T-helper 22 cell (primary cell): Measurements from ENCODE around the gene PRKCQ.
A peak's percentile ranks its signal among the peaks of the same experiment; 100 is the strongest.

ENCODE experiments used
- DNase-seq: peaks from one replicate; pipeline ENCODE4 v3.0.0-alpha.2; 2020; ENCODE audit warnings: low read depth

Gene PRKCQ

GRCh38 chr10:6567203-6567703 lies 12.8 kb downstream of the PRKCQ start:
- DNase-seq, result no peak

- no peak for DNase-seq
Measured at GRCh38 chr10:6565588-6565987, 14.5 kb downstream of the PRKCQ start.

- no peak for DNase-seq
Measured at GRCh38 chr10:6564367-6564766, 15.7 kb downstream of the PRKCQ start.

GRCh38 chr10:6563731-6564130 lies 16.3 kb downstream of the PRKCQ start:
- DNase-seq, result no peak

- DNase-seq, result no peak
Measured at GRCh38 chr10:6563075-6563474, 17.0 kb downstream of the PRKCQ start.

- no peak for DNase-seq
Measured at GRCh38 chr10:6562221-6562620, 17.9 kb downstream of the PRKCQ start.

- no peak for DNase-seq
Measured at GRCh38 chr10:6561552-6561951, 18.5 kb downstream of the PRKCQ start.

- no peak for DNase-seq
Measured at GRCh38 chr10:6558759-6559461, 21.2 kb downstream of the PRKCQ start.

GRCh38 chr10:6558272-6558671 lies 21.8 kb downstream of the PRKCQ start:
- DNase-seq, result no peak

GRCh38 chr10:6553937-6554336 lies 26.1 kb downstream of the PRKCQ start:
- DNase-seq, result no peak

- DNase-seq, result peak; percentile 44
Measured at GRCh38 chr10:6543431-6544005, 36.6 kb downstream of the PRKCQ start.

GRCh38 chr10:6542999-6543430 lies 37.1 kb downstream of the PRKCQ start:
- DNase-seq, result peak; percentile 51

GRCh38 chr10:6539833-6540232 lies 40.2 kb downstream of the PRKCQ start:
- no peak for DNase-seq

- DNase-seq, result no peak
Measured at GRCh38 chr10:6537770-6538169, 42.3 kb downstream of the PRKCQ start.

- DNase-seq, result no peak
Measured at GRCh38 chr10:6536102-6536501, 44.0 kb downstream of the PRKCQ start.

- DNase-seq, result no peak
Measured at GRCh38 chr10:6535156-6535764, 44.8 kb downstream of the PRKCQ start.

GRCh38 chr10:6532321-6532720 lies 47.8 kb downstream of the PRKCQ start:
- DNase-seq, result no peak

GRCh38 chr10:6530966-6531365 lies 49.1 kb downstream of the PRKCQ start:
- no peak for DNase-seq

GRCh38 chr10:6530211-6530840 lies 49.8 kb downstream of the PRKCQ start:
- peak; percentile 60 for DNase-seq

GRCh38 chr10:6528198-6528950 lies 51.7 kb downstream of the PRKCQ start:
- no peak for DNase-seq

- DNase-seq, result no peak
Measured at GRCh38 chr10:6525599-6526165, 54.4 kb downstream of the PRKCQ start.

GRCh38 chr10:6522230-6522629 lies 57.8 kb downstream of the PRKCQ start:
- DNase-seq, result no peak
